ENCODE measurements around the gene SAMD4A. TPM values are rescaled to one million over a fixed set of nuclear protein-coding genes. Genes with fewer than 3 reads are reported as not detected.

Gene SAMD4A
- total RNA-seq, 4 donors from 2014 or later: 15.3 to 40.2 (median 22.3) TPM

DNA sequence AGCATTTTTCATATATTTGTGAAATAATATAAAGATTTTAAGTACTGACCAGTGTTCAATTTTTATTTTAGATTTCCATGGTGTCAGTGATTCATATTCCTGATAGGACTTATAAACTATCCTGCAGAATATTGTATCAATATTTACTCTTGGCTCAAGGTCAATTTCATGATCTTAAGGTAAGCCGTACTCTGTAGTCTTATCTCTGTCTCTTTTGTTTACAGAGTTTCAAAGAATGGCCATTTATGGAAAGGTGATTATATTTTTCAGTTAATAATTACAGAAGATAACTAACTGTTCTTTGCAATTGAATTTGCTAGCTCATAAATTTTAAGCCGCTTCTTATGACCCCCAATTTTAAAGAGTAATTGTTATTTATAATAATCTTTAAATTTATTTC lies 29.3 kb upstream of the SAMD4A start:
- no peak overlapping the region for H3K4me3 ChIP-seq
- H3K9me3 ChIP-seq: no peaks in the 10 kb centered on the region
- in situ Hi-C loops (cut with MboI; ENCODE audit: low pct_ligation_motif_present in 1 of 4, low pct_unique_long_range_greater_than_20kb in 1 of 4, low sequenced_read_pairs in 3 of 4) (no loop called here), intact Hi-C loops (cut with DNase I; ENCODE audit: low total_unique reads) (no loop called here)
- H3K27me3 ChIP-seq: no peaks in the 10 kb centered on the region
- peaks cover 0 to 16% (median 0%) of the 10 kb centered on the region in 4 donors for H3K4me1 ChIP-seq
- DNase-seq: no peak
- TF ChIP-seq POLR2A (IDR thresholded peaks at IDR 0.05) (no peak), EP300 (IDR thresholded peaks at IDR 0.05; ENCODE audit: low read depth) (no peak), POLR2AphosphoS5 (IDR thresholded peaks at IDR 0.05) (no peak)
- TF ChIP-seq, protein P1, sequence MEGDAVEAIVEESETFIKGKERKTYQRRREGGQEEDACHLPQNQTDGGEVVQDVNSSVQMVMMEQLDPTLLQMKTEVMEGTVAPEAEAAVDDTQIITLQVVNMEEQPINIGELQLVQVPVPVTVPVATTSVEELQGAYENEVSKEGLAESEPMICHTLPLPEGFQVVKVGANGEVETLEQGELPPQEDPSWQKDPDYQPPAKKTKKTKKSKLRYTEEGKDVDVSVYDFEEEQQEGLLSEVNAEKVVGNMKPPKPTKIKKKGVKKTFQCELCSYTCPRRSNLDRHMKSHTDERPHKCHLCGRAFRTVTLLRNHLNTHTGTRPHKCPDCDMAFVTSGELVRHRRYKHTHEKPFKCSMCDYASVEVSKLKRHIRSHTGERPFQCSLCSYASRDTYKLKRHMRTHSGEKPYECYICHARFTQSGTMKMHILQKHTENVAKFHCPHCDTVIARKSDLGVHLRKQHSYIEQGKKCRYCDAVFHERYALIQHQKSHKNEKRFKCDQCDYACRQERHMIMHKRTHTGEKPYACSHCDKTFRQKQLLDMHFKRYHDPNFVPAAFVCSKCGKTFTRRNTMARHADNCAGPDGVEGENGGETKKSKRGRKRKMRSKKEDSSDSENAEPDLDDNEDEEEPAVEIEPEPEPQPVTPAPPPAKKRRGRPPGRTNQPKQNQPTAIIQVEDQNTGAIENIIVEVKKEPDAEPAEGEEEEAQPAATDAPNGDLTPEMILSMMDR (IDR thresholded peaks at IDR 0.05): no peak
- peaks cover 0 to 10% (median 0%) of the 10 kb centered on the region in 4 donors for H3K36me3 ChIP-seq
- H3K27ac ChIP-seq: no peak overlapping the region
- WGBS, 2 donors (ENCODE audit: low coverage in 1 of 2): 50 to 53% methylated on average over 2 of the region's 2 CpGs

DNA sequence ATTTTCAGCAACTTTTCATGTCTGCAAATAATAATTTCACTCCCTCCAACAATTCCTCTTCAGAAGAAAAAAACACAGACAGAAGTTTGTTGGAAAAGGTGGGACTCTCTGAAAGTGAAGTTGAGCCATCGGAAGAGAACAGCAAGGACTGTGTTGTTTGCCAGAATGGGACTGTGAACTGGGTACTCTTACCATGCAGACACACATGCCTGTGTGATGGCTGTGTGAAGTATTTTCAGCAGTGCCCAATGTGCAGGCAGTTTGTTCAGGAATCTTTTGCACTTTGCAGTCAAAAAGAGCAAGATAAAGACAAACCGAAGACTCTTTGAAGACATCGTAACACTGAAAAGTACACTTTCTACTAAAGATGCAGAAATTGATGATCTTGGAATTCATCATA lies 28.9 kb upstream of the SAMD4A start:
- 81 to 92% methylated on average over 2 to 3 of the region's 3 CpGs for WGBS, 2 donors (ENCODE audit: low coverage in 1 of 2)
- H3K27ac ChIP-seq: no peak overlapping the region
- in situ Hi-C loops (cut with MboI; ENCODE audit: low pct_ligation_motif_present in 1 of 4, low pct_unique_long_range_greater_than_20kb in 1 of 4, low sequenced_read_pairs in 3 of 4): no loop called here
- no peak for TF ChIP-seq POLR2AphosphoS5 (IDR thresholded peaks at IDR 0.05)
- TF ChIP-seq, protein P1 (IDR thresholded peaks at IDR 0.05): no peak
- TF ChIP-seq EP300 (IDR thresholded peaks at IDR 0.05; ENCODE audit: low read depth): no peak
- no peak for TF ChIP-seq POLR2A (IDR thresholded peaks at IDR 0.05)
- DNase-seq: no peak
- no peak overlapping the region for H3K4me3 ChIP-seq
- intact Hi-C loops (cut with DNase I; ENCODE audit: low total_unique reads): no loop called here
- no peaks in the 10 kb centered on the region for H3K27me3 ChIP-seq
- H3K36me3 ChIP-seq: peaks cover 0 to 10% (median 0%) of the 10 kb centered on the region in 4 donors
- peaks cover 0 to 16% (median 0%) of the 10 kb centered on the region in 4 donors for H3K4me1 ChIP-seq
- no peaks in the 10 kb centered on the region for H3K9me3 ChIP-seq

DNA sequence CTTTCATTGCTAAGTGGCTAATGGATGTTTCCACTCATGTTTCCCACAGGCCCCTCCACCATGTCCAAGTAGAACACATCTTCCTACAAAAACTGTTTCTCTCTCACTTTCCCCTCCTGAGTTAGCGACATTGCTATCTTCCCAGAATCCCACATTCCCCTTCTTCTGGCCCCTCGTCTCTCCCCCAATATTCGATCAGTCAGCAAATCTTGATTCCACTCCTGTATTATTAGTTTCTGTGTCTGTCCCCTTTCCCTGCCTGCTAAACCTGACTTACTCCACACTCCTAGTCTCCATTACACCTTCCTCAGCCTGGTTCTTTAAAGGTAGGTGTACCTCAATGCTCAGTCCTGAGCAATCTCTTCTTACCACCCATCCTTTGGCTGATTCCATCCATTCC lies 19.3 kb upstream of the SAMD4A start:
- Histone ChIP-seq H3K4me3 (no peak overlapping the region), H3K4me1 (no peaks in the 10 kb centered on the region), H3K36me3 (no peaks in the 10 kb centered on the region), H3K9me3 (no peaks in the 10 kb centered on the region), H3K27me3 (no peaks in the 10 kb centered on the region), H3K27ac (no peak overlapping the region)
- TF ChIP-seq, protein P1 (IDR thresholded peaks at IDR 0.05): no peak
- no peak for TF ChIP-seq POLR2AphosphoS5 (IDR thresholded peaks at IDR 0.05)
- no peak for TF ChIP-seq EP300 (IDR thresholded peaks at IDR 0.05; ENCODE audit: low read depth)
- intact Hi-C loops (cut with DNase I; ENCODE audit: low total_unique reads) (no loop called here), in situ Hi-C loops (cut with MboI; ENCODE audit: low pct_ligation_motif_present in 1 of 4, low pct_unique_long_range_greater_than_20kb in 1 of 4, low sequenced_read_pairs in 3 of 4) (no loop called here)
- WGBS, 2 donors (ENCODE audit: low coverage in 1 of 2): 98 to 100% methylated on average over 3 of the region's 3 CpGs
- no peak for DNase-seq

DNA sequence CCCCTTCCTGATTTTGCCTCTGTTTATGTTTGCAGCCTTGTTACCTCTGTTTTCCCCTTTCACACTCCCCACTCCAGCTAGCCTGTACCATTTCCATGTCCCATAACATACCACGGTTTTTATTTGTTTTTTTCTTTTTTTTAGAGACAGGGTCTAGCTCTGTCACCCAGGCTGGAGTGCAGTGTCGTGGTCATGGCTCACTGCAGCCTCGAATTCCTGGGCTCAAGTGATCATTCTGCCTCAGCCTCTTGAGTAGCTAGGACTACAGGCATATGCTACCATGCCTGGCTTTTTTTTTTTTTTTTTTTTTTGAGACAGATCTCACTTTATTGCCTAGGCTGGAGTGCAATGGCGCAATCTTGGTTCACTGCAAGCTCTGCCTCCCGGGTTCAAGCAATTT lies 18.4 kb upstream of the SAMD4A start:
- in situ Hi-C loops (cut with MboI; ENCODE audit: low pct_ligation_motif_present in 1 of 4, low pct_unique_long_range_greater_than_20kb in 1 of 4, low sequenced_read_pairs in 3 of 4) (no loop called here), intact Hi-C loops (cut with DNase I; ENCODE audit: low total_unique reads) (no loop called here)
- 78 to 95% methylated on average over 5 of the region's 5 CpGs for WGBS, 2 donors (ENCODE audit: low coverage in 1 of 2)
- no peak for DNase-seq
- Histone ChIP-seq H3K27ac (no peak overlapping the region), H3K4me3 (no peak overlapping the region), H3K36me3 (no peaks in the 10 kb centered on the region), H3K4me1 (no peaks in the 10 kb centered on the region), H3K9me3 (no peaks in the 10 kb centered on the region), H3K27me3 (no peaks in the 10 kb centered on the region)
- no peak for TF ChIP-seq POLR2A (IDR thresholded peaks at IDR 0.05)
- TF ChIP-seq, protein P1 (IDR thresholded peaks at IDR 0.05): no peak
- TF ChIP-seq POLR2AphosphoS5 (IDR thresholded peaks at IDR 0.05): no peak
- no peak for TF ChIP-seq EP300 (IDR thresholded peaks at IDR 0.05; ENCODE audit: low read depth)

Measured in transverse colon (tissue), 4 donors.